HEK293 (cell line): ENCODE data around the gene DNAJC11.
A peak's percentile ranks its signal among the peaks of the same experiment; 100 is the strongest.

ENCODE experiments used
- EGR2 ChIP-seq: fragments of 450-650 bp; formaldehyde crosslinking; IDR thresholded peaks from 2 replicates; pipeline ENCODE4 v1.5.1; 2016; ENCODE audit warnings: low read depth, missing biosample characterization, missing genetic modification characterization
- KLF8 ChIP-seq: fragments of 450-650 bp; formaldehyde crosslinking; IDR thresholded peaks from 2 replicates; pipeline ENCODE4 v1.5.1; 2016; ENCODE audit warnings: missing biosample characterization, missing genetic modification characterization
- OVOL3 ChIP-seq: fragments of 450-650 bp; formaldehyde crosslinking; IDR thresholded peaks from 2 replicates; pipeline ENCODE4 v1.5.1; 2016; ENCODE audit warnings: missing biosample characterization, missing genetic modification characterization
- SCRT2 ChIP-seq: fragments of 450-650 bp; formaldehyde crosslinking; IDR thresholded peaks from 2 replicates; pipeline ENCODE4 v1.5.1; 2016; ENCODE audit warnings: missing biosample characterization, missing genetic modification characterization
- ZBTB17 ChIP-seq: fragments of 450-650 bp; formaldehyde crosslinking; IDR thresholded peaks from 2 replicates; pipeline ENCODE4 v1.5.1; 2016; ENCODE audit warnings: missing biosample characterization, missing genetic modification characterization
- ZBTB7A ChIP-seq: fragments of 450-650 bp; formaldehyde crosslinking; IDR thresholded peaks from 2 replicates; pipeline ENCODE4 v1.5.1; 2016; ENCODE audit warnings: low read depth, missing biosample characterization, missing genetic modification characterization
- ZBTB8A ChIP-seq: fragments of 450-650 bp; formaldehyde crosslinking; IDR thresholded peaks from 2 replicates; pipeline ENCODE4 v1.5.1; 2016; ENCODE audit warnings: missing biosample characterization, missing genetic modification characterization
- ZFHX2 ChIP-seq: fragments of 450-650 bp; formaldehyde crosslinking; conservative IDR thresholded peaks from 2 replicates; pipeline ENCODE4 v1.5.1; 2016; ENCODE audit warnings: missing biosample characterization, missing genetic modification characterization
- ZFP3 ChIP-seq: fragments of 450-650 bp; formaldehyde crosslinking; IDR thresholded peaks from 2 replicates; pipeline ENCODE4 v1.5.1; 2016; ENCODE audit warnings: low read depth, missing biosample characterization, missing genetic modification characterization
- ZNF10 ChIP-seq: fragments of 450-650 bp; formaldehyde crosslinking; IDR thresholded peaks from 2 replicates; pipeline ENCODE4 v1.5.1; 2017; ENCODE audit warnings: missing biosample characterization, missing genetic modification characterization
- ZNF121 ChIP-seq: fragments of 450-650 bp; formaldehyde crosslinking; IDR thresholded peaks from 2 replicates; pipeline ENCODE4 v1.5.1; 2016; ENCODE audit warnings: missing biosample characterization, missing genetic modification characterization
- ZNF138 ChIP-seq: fragments of 450-650 bp; formaldehyde crosslinking; IDR thresholded peaks from 2 replicates; pipeline ENCODE4 v1.5.1; 2016; ENCODE audit warnings: missing biosample characterization, missing genetic modification characterization, borderline replicate concordance
- ZNF19 ChIP-seq: fragments of 450-650 bp; formaldehyde crosslinking; IDR thresholded peaks from 2 replicates; pipeline ENCODE4; 2016; ENCODE audit warnings: missing biosample characterization, missing genetic modification characterization, low read depth
- ZNF24 ChIP-seq: fragments of 450-650 bp; formaldehyde crosslinking; IDR thresholded peaks from 2 replicates; pipeline ENCODE4 v1.5.1; 2016; ENCODE audit warnings: missing biosample characterization, missing genetic modification characterization
- ZNF274 ChIP-seq, 2 experiments: fragments of 200-500 bp in 1 of 2; fragments of 450-650 bp in 1 of 2; sonication (Bioruptor generic) in 1 of 2; formaldehyde crosslinking in 1 of 2; IDR thresholded peaks; 2 replicates each; pipeline versions ENCODE4 v1.5.1 to v1.6.1; 2014 to 2016; ENCODE audit warnings: borderline replicate concordance in 1 of 2, inconsistent platforms in 1 of 2, low read length in 1 of 2, missing biosample characterization in 1 of 2, missing genetic modification characterization in 1 of 2
- ZNF416 ChIP-seq: fragments of 450-650 bp; formaldehyde crosslinking; IDR thresholded peaks from 2 replicates; pipeline ENCODE4 v1.5.1; 2016; ENCODE audit warnings: missing biosample characterization, missing genetic modification characterization
- ZNF426 ChIP-seq: fragments of 450-650 bp; formaldehyde crosslinking; IDR thresholded peaks from 2 replicates; pipeline ENCODE4 v1.5.1; 2017; ENCODE audit warnings: missing biosample characterization, missing genetic modification characterization, mild to moderate bottlenecking, inconsistent platforms, moderate library complexity
- ZNF433 ChIP-seq: fragments of 450-650 bp; formaldehyde crosslinking; IDR thresholded peaks from 2 replicates; pipeline ENCODE4 v1.5.1; 2016; ENCODE audit warnings: missing biosample characterization, missing genetic modification characterization, low read depth
- ZNF518A ChIP-seq: fragments of 450-650 bp; formaldehyde crosslinking; conservative IDR thresholded peaks from 2 replicates; pipeline ENCODE4 v1.5.1; 2016; ENCODE audit warnings: low read depth, missing biosample characterization, missing genetic modification characterization
- ZNF560 ChIP-seq: fragments of 450-650 bp; formaldehyde crosslinking; IDR thresholded peaks from 2 replicates; pipeline ENCODE4 v1.5.1; 2017; ENCODE audit warnings: missing biosample characterization, missing genetic modification characterization, borderline replicate concordance
- ZNF707 ChIP-seq: fragments of 450-650 bp; formaldehyde crosslinking; IDR thresholded peaks from 2 replicates; pipeline ENCODE4 v1.5.1; 2016; ENCODE audit warnings: missing biosample characterization, missing genetic modification characterization
- ZSCAN30 ChIP-seq: fragments of 450-650 bp; IDR thresholded peaks from 2 replicates; pipeline ENCODE4 v1.5.1; 2018; ENCODE audit warnings: missing biosample characterization, mild to moderate bottlenecking, missing genetic modification characterization, moderate library complexity
- TF ChIP-seq, protein P1 (sequence below): IDR thresholded peaks from 2 replicates; pipeline ENCODE4 v1.6.1; 2011; ENCODE audit warnings: mild to moderate bottlenecking, low read depth, low read length, borderline replicate concordance
- TF ChIP-seq, protein P2 (sequence below): fragments of 450-650 bp; formaldehyde crosslinking; IDR thresholded peaks from 2 replicates; pipeline ENCODE4 v1.5.1; 2016; ENCODE audit warnings: missing biosample characterization, missing genetic modification characterization
- TF ChIP-seq, protein P3 (sequence below): fragments of 450-650 bp; formaldehyde crosslinking; IDR thresholded peaks from 2 replicates; pipeline ENCODE4 v1.5.1; 2016; ENCODE audit warnings: missing biosample characterization, missing genetic modification characterization

Gene DNAJC11

DNA sequence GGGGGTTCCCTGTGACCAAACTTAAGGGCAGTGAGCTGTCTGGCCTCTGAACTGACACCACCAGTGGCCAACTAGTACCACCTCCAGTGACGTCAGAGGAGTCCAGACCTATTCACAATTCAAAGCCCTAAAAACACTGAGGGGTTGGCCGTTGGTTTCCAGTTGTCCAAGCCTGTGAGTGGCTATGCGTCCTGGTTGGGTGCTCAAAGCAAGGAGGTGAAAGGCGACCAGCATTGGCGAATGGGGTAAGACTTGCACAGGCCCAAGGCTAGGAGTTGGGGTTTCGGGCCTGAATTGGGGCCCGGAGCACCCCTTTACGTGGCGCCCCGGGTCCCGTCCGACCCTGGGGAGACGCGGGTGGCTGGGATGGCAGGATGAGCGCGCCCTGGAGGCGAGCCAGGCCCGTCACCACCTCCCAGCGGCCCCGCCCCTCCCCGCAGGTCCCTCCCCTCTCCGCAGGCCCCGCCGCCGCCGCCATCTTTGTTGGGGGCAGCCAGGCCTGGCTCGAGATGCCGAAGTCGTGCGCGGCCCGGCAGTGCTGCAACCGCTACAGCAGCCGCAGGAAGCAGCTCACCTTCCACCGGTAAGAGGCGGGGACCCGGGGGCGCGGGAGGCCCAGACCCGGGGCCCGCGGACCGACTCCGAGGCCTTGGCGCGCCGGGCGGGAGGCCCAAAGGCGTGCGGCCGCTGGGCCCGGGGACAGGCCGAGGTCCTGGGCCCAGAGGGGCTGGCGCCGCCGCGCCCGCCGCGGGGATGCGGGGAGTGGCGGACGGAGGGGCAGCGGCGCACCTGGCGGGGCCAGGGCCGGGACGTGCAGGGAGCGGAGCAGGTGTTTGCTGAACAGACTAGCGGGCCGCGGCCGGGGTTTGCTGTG, 76.7 kb downstream of the DNAJC11 start, which contains the start of gene THAP3 (continued):
- no peak for TF ChIP-seq ZNF518A (tag by site-specific recombination)
- no peak for TF ChIP-seq ZFHX2 (tag by site-specific recombination)
- peak; percentile 58; the same call in 1 of the 2 replicates for TF ChIP-seq ZSCAN30 (tag by site-specific recombination)
- no peak for TF ChIP-seq ZNF560 (tag by site-specific recombination)
- TF ChIP-seq ZBTB8A, result peak; percentile 69
- no peak for TF ChIP-seq ZNF121 (tag by site-specific recombination)
- TF ChIP-seq, protein P1, sequence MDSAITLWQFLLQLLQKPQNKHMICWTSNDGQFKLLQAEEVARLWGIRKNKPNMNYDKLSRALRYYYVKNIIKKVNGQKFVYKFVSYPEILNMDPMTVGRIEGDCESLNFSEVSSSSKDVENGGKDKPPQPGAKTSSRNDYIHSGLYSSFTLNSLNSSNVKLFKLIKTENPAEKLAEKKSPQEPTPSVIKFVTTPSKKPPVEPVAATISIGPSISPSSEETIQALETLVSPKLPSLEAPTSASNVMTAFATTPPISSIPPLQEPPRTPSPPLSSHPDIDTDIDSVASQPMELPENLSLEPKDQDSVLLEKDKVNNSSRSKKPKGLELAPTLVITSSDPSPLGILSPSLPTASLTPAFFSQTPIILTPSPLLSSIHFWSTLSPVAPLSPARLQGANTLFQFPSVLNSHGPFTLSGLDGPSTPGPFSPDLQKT, result no peak
- no peak for TF ChIP-seq ZNF426 (tag by site-specific recombination)
- no peak for TF ChIP-seq ZNF24 (tag by site-specific recombination)
- TF ChIP-seq ZNF707 (tag by site-specific recombination), result no peak
- TF ChIP-seq KLF8, result peak; percentile 88
- no peak for TF ChIP-seq ZNF138
- TF ChIP-seq OVOL3 (tag by site-specific recombination), result no peak
- no peak for TF ChIP-seq ZNF19
- no peak for TF ChIP-seq SCRT2
- TF ChIP-seq, protein P2, sequence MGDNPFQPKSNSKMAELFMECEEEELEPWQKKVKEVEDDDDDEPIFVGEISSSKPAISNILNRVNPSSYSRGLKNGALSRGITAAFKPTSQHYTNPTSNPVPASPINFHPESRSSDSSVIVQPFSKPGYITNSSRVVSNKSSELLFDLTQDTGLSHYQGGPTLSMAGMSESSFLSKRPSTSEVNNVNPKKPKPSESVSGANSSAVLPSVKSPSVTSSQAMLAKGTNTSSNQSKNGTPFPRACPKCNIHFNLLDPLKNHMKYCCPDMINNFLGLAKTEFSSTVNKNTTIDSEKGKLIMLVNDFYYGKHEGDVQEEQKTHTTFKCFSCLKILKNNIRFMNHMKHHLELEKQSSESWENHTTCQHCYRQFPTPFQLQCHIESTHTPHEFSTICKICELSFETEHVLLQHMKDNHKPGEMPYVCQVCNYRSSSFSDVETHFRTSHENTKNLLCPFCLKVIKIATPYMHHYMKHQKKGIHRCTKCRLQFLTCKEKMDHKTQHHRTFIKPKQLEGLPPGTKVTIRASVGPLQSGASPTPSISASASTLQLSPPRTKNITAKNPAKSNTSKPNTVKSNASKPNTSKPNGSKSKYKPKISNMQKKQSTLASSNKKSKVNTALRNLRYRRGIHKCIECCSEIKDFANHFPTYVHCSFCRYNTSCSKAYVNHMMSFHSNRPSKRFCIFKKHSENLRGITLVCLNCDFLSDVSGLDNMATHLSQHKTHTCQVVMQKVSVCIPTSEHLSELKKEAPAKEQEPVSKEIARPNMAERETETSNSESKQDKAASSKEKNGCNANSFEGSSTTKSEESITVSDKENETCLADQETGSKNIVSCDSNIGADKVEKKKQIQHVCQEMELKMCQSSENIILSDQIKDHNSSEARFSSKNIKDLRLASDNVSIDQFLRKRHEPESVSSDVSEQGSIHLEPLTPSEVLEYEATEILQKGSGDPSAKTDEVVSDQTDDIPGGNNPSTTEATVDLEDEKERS (tag by site-specific recombination), result peak; percentile 33; the same call in 1 of the 2 replicates
- TF ChIP-seq ZNF433 (tag by site-specific recombination), result no peak
- no peak for TF ChIP-seq ZNF416 (tag by site-specific recombination)
- peak; percentile 45; the same call in 1 of the 2 replicates for TF ChIP-seq ZBTB17 (tag by site-specific recombination)
- TF ChIP-seq, protein P3, sequence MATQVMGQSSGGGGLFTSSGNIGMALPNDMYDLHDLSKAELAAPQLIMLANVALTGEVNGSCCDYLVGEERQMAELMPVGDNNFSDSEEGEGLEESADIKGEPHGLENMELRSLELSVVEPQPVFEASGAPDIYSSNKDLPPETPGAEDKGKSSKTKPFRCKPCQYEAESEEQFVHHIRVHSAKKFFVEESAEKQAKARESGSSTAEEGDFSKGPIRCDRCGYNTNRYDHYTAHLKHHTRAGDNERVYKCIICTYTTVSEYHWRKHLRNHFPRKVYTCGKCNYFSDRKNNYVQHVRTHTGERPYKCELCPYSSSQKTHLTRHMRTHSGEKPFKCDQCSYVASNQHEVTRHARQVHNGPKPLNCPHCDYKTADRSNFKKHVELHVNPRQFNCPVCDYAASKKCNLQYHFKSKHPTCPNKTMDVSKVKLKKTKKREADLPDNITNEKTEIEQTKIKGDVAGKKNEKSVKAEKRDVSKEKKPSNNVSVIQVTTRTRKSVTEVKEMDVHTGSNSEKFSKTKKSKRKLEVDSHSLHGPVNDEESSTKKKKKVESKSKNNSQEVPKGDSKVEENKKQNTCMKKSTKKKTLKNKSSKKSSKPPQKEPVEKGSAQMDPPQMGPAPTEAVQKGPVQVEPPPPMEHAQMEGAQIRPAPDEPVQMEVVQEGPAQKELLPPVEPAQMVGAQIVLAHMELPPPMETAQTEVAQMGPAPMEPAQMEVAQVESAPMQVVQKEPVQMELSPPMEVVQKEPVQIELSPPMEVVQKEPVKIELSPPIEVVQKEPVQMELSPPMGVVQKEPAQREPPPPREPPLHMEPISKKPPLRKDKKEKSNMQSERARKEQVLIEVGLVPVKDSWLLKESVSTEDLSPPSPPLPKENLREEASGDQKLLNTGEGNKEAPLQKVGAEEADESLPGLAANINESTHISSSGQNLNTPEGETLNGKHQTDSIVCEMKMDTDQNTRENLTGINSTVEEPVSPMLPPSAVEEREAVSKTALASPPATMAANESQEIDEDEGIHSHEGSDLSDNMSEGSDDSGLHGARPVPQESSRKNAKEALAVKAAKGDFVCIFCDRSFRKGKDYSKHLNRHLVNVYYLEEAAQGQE (tag by site-specific recombination), result no peak
- TF ChIP-seq ZNF274 (IDR thresholded peaks at IDR 0.05; ENCODE audit: low read length), result no peak
- no peak for TF ChIP-seq ZNF274 (tag by site-specific recombination; IDR thresholded peaks at IDR 0.05; ENCODE audit: borderline replicate concordance)
- no peak for TF ChIP-seq ZFP3 (tag by site-specific recombination)
- no peak for TF ChIP-seq EGR2 (tag by site-specific recombination)
- 0 out of 2 replicates have a peak, but pooled peaks have one; percentile 13 for TF ChIP-seq ZNF10 (tag by site-specific recombination)
- no peak for TF ChIP-seq ZBTB7A (tag by site-specific recombination)
